Keratinocyte (primary cell): Measurements from ENCODE around the gene CHPT1. TPM values are rescaled to one million over a fixed set of nuclear protein-coding genes. Genes with fewer than 3 reads are reported as not detected.

Source experiments
- DNase-seq: peaks from one replicate; pipeline ENCODE4 v3.0.0-alpha.2; 2011; ENCODE audit warnings: low read depth, missing footprints, low spot score
- FAIRE-seq: peaks from 2 replicates; lab custom pipeline; 2011; peaks lifted over from hg19 to GRCh38; lab: Jason Lieb, UNC
- H2AFZ ChIP-seq: 2 replicates; pipeline ENCODE4 v1.6.0; 2012; ENCODE audit warnings: low read length, control low read depth, inconsistent platforms; ENCODE audit not compliant: control insufficient read depth
- H3K27ac ChIP-seq: 2 replicates; pipeline ENCODE4 v1.5.1; 2011; ENCODE audit warnings: low read length; ENCODE audit not compliant: control insufficient read depth, insufficient read depth
- H3K27me3 ChIP-seq: 3 replicates; pipeline ENCODE4 v1.6.0; 2011; ENCODE audit warnings: low read length; ENCODE audit not compliant: control insufficient read depth, insufficient read depth; ENCODE audit errors: extremely low read depth
- H3K36me3 ChIP-seq, 2 experiments: 2 replicates in 1 of 2; 3 replicates in 1 of 2; pipeline ENCODE4 v1.5.1; 2011; ENCODE audit warnings: low read length in 2 of 2, mild to moderate bottlenecking in 1 of 2; ENCODE audit not compliant: control insufficient read depth in 2 of 2, insufficient read depth in 2 of 2; ENCODE audit errors: extremely low read depth in 1 of 2
- H3K4me1 ChIP-seq: 3 replicates; pipeline ENCODE4 v1.5.1; 2011; ENCODE audit warnings: low read length; ENCODE audit not compliant: control insufficient read depth, insufficient read depth; ENCODE audit errors: extremely low read depth
- H3K4me2 ChIP-seq: 3 replicates; pipeline ENCODE4 v1.6.0; 2011; ENCODE audit warnings: low read depth, low read length; ENCODE audit not compliant: control insufficient read depth, insufficient read depth; ENCODE audit errors: extremely low read depth
- H3K4me3 ChIP-seq, 3 experiments: fragments of 200-600 bp in 1 of 3; sonication (generic) in 1 of 3; 2 replicates in 2 of 3; 3 replicates in 1 of 3; pipeline ENCODE4 v1.5.1; 2011 to 2016; ENCODE audit warnings: low read length in 3 of 3, mild to moderate bottlenecking in 3 of 3, control low read depth in 2 of 3, inconsistent platforms in 1 of 3, low read depth in 1 of 3, mixed read lengths in 1 of 3, mixed run types in 1 of 3, moderate library complexity in 1 of 3; ENCODE audit not compliant: control insufficient read depth in 2 of 3, insufficient read depth in 2 of 3; ENCODE audit errors: extremely low read depth in 1 of 3
- H3K79me2 ChIP-seq: 2 replicates; pipeline ENCODE4 v1.6.0; 2012; ENCODE audit warnings: low read length; ENCODE audit not compliant: control insufficient read depth, insufficient read depth
- H3K9ac ChIP-seq: 3 replicates; pipeline ENCODE4 v1.6.0; 2011; ENCODE audit warnings: low read length; ENCODE audit not compliant: control insufficient read depth, insufficient read depth; ENCODE audit errors: extremely low read depth
- H3K9me1 ChIP-seq: 3 replicates; pipeline ENCODE4 v1.6.0; 2011; ENCODE audit warnings: low read length; ENCODE audit not compliant: control insufficient read depth, insufficient read depth; ENCODE audit errors: extremely low read depth
- H3K9me3 ChIP-seq: 2 replicates; pipeline ENCODE4 v1.5.1; 2012; ENCODE audit warnings: low read depth, low read length; ENCODE audit not compliant: control insufficient read depth
- H4K20me1 ChIP-seq: 3 replicates; pipeline ENCODE4 v1.6.0; 2011; ENCODE audit warnings: low read length; ENCODE audit not compliant: control insufficient read depth, insufficient read depth; ENCODE audit errors: extremely low read depth
- CTCF ChIP-seq, 3 experiments: IDR thresholded peaks in 1 of 3; conservative IDR thresholded peaks in 1 of 3; optimal IDR thresholded peaks in 1 of 3; 2 replicates in 2 of 3; 3 replicates in 1 of 3; pipeline versions ENCODE3 to v1.5.1; 2011; ENCODE audit warnings: low read length in 3 of 3, mild to moderate bottlenecking in 3 of 3, moderate library complexity in 2 of 3, control low read depth in 1 of 3, inconsistent platforms in 1 of 3; ENCODE audit not compliant: insufficient read depth in 2 of 3; ENCODE audit errors: extremely low read depth in 1 of 3
- EZH2 ChIP-seq: IDR thresholded peaks from one replicate; pipeline ENCODE4 v1.6.1; 2012; ENCODE audit warnings: inconsistent platforms, mild to moderate bottlenecking, low read length, moderate library complexity
- dilution Hi-C: fragments of 300-500 bp; cut with MboI; formaldehyde crosslinking; loops from one replicate; pipeline ENCODE4 v1.7.0; 2020; ENCODE audit warnings: low sequenced_read_pairs; ENCODE audit not compliant: extremely low pct_ligation_motif_present
- polyA plus RNA-seq, 5 experiments: library from polyadenylated mRNA; depleted of rRNA in 3 of 5; stranded (reverse) in 3 of 5; stranded (forward) in 1 of 5; unstranded in 1 of 5; fragments of >200 nt; gene quantifications; 1 replicate in 1 of 5; 2 replicates in 3 of 5; 3 replicates in 1 of 5; pipeline versions ENCODE4 v1.2.1 to v1.2.3, GENCODE V29; 2011 to 2012; ENCODE audit warnings: missing spikeins in 2 of 5, low read depth in 1 of 5, low replicate concordance in 1 of 5

The CHPT1 gene
- polyA plus RNA-seq, 1 donor (not counting 4 experiments of a cell fraction or from before 2014, with no cell fraction given): 12.7 TPM

GRCh38 chr12:101696251-101697196 is 916 bp upstream of the CHPT1 start:
- Histone ChIP-seq H4K20me1 (no peaks in the 10 kb centered on the region), H3K27ac (no peak overlapping the region), H3K9me1 (no peaks in the 10 kb centered on the region), H3K9me3 (no peaks in the 10 kb centered on the region), H2AFZ (peak overlapping the region; percentile 82), H3K79me2 (peaks cover 5% of the 10 kb centered on the region), H3K36me3 (no peaks in the 10 kb centered on the region), H3K27me3 (no peaks in the 10 kb centered on the region), H3K4me2 (peak overlapping the region; percentile 75), H3K9ac (peak overlapping the region; percentile 34), H3K4me1 (peaks cover 10% of the 10 kb centered on the region), H3K4me3 (peak overlapping the region; percentile 75 to 79 (median 77))
- FAIRE-seq (no peak), DNase-seq (no peak)
- TF ChIP-seq EZH2 (no peak), CTCF (optimal IDR thresholded peaks at IDR 0.05 in 1 of 3, IDR thresholded peaks at IDR 0.05 in 1 of 3, conservative IDR thresholded peaks at IDR 0.05 in 1 of 3; ENCODE audit: extremely low read depth in 1 of 3, insufficient read depth in 2 of 3, low read length in 3 of 3) (no peak)
- dilution Hi-C loops: no loop called here

DNA sequence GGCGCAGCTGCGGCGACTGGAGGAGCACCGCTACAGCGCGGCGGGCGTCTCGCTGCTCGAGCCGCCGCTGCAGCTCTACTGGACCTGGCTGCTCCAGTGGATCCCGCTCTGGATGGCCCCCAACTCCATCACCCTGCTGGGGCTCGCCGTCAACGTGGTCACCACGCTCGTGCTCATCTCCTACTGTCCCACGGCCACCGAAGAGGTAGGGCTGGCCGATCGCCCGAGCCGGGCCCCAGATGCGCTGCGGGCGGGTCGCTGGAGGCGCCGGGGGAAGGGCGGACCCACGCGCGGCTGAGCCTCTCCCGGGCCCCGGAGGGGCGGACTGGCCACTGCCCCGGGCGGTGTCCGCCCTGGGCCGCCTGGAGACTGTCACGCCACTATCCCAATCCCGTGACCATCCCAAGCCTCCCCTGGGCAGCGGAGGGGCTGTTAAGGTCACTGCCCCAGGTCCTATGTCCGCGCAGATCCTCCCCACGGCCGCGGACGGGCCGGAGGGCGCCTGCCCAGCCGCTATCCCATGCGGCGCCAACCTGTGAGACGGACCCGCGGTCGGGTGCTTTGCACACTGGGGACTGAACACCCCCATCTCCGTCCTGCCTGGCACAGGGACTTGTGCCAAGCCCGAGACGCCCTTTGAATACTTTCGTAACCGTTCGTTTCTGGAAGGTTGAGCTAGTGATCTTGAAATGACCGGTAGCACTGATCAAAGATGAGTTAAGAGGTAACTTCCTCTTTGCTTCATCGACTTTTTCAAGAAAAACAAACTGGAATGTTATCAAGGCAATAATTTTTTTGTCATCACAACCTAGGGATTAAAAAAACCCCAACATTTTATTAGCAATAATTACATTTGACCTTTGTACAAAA is 725 bp downstream of the CHPT1 start:
- Histone ChIP-seq H3K4me3 (peak overlapping the region; percentile 75 to 79 (median 77)), H3K9ac (peak overlapping the region; percentile 78), H4K20me1 (no peaks in the 10 kb centered on the region), H3K36me3 (no peaks in the 10 kb centered on the region), H3K79me2 (peaks cover 5% of the 10 kb centered on the region), H2AFZ (peak overlapping the region; percentile 94), H3K9me1 (no peaks in the 10 kb centered on the region), H3K27me3 (no peaks in the 10 kb centered on the region), H3K27ac (peak overlapping the region; percentile 38), H3K9me3 (no peaks in the 10 kb centered on the region), H3K4me2 (peak overlapping the region; percentile 81), H3K4me1 (peaks cover 10% of the 10 kb centered on the region)
- dilution Hi-C loops: no loop called here
- FAIRE-seq (no peak), DNase-seq (no peak)
- TF ChIP-seq CTCF (optimal IDR thresholded peaks at IDR 0.05 in 1 of 3, IDR thresholded peaks at IDR 0.05 in 1 of 3, conservative IDR thresholded peaks at IDR 0.05 in 1 of 3; ENCODE audit: extremely low read depth in 1 of 3, insufficient read depth in 2 of 3, low read length in 3 of 3) (no peak), EZH2 (no peak)
